Activated CD8-positive, alpha-beta memory T cell treated with anti-CD3 and anti-CD28 coated beads, Interleukin-2, amount 50 U/mL, for 24 hours (primary cell): Measurements from ENCODE around the gene IL17RC.
"Not testable (repeated sequence)": the region's sequence is repeated elsewhere in the genome, so short reads cannot be mapped to it uniquely, and the experiment has no call there.

Experiments used
- DNase-seq: peaks from one replicate; pipeline ENCODE4 v3.0.0-alpha.2; 2020; ENCODE audit errors: extremely low read depth

IL17RC gene

GRCh38 chr3:9915254-9916141 lies 1.4 kb upstream of the IL17RC start:
- no peak for DNase-seq

GRCh38 chr3:9916346-9916733 lies 558 bp upstream of the IL17RC start:
- no peak for DNase-seq

- DNase-seq = no peak
Measured at GRCh38 chr3:9917820-9918219, 922 bp downstream of the IL17RC start.

GRCh38 chr3:9918261-9919038 lies 1.6 kb downstream of the IL17RC start:
- DNase-seq = no peak

- DNase-seq = no peak
Measured at GRCh38 chr3:9928158-9928557, 11.3 kb downstream of the IL17RC start.

- no peak for DNase-seq
Measured at GRCh38 chr3:9930804-9931418, 14.0 kb downstream of the IL17RC start.

- no peak for DNase-seq
Measured at GRCh38 chr3:9932535-9932842, 15.6 kb downstream of the IL17RC start.

GRCh38 chr3:9932843-9933560 lies 16.1 kb downstream of the IL17RC start:
- DNase-seq = peak; percentile 63

- DNase-seq = peak; percentile 90
Measured at GRCh38 chr3:9933561-9934234, 16.8 kb downstream of the IL17RC start, which contains the start of gene CRELD1. Gene CRELD1 (plus strand): TSS chr3:9933834. CDS start chr3:9934439, 605 bp downstream.

- DNase-seq = no peak
Measured at GRCh38 chr3:9934235-9934621, 17.3 kb downstream of the IL17RC start.

- no peak for DNase-seq
Measured at GRCh38 chr3:9934993-9935392, 18.1 kb downstream of the IL17RC start.

- no peak for DNase-seq
Measured at GRCh38 chr3:9935966-9936510, 19.1 kb downstream of the IL17RC start.

- no peak for DNase-seq
Measured at GRCh38 chr3:9937486-9938238, 20.8 kb downstream of the IL17RC start.

GRCh38 chr3:9938966-9939365 lies 22.1 kb downstream of the IL17RC start:
- DNase-seq = no peak

- not testable (repeated sequence) for DNase-seq
Measured at GRCh38 chr3:9939906-9940305, 23.0 kb downstream of the IL17RC start.

- DNase-seq = no peak
Measured at GRCh38 chr3:9940746-9941145, 23.8 kb downstream of the IL17RC start.

GRCh38 chr3:9942164-9942563 lies 25.3 kb downstream of the IL17RC start:
- DNase-seq = no peak

- DNase-seq = no peak
Measured at GRCh38 chr3:9942934-9943690, 26.2 kb downstream of the IL17RC start.

GRCh38 chr3:9944271-9944670 lies 27.4 kb downstream of the IL17RC start:
- no peak for DNase-seq

GRCh38 chr3:9945358-9945757 lies 28.5 kb downstream of the IL17RC start:
- no peak for DNase-seq
